ENCODE measurements around the gene ALDH4A1.

The ALDH4A1 gene

GRCh38 chr1:18869847-18870594, 32.3 kb downstream of the ALDH4A1 start:
- H3K4me2 ChIP-seq (ENCODE audit: low read length) = no peak overlapping the region
- no peak overlapping the region for H3K27ac ChIP-seq (ENCODE audit: low read length)
- no peak overlapping the region for H3K9ac ChIP-seq (ENCODE audit: low read length)

GRCh38 chr1:18868801-18869424, 33.4 kb downstream of the ALDH4A1 start:
- Histone ChIP-seq H3K36me3 (replicated peaks; ENCODE audit: low read depth, low read length) (no peaks in the 10 kb centered on the region), H3K9ac (ENCODE audit: low read length) (no peak overlapping the region), H3K4me3 (ENCODE audit: low read length) (no peak overlapping the region), H4K20me1 (ENCODE audit: insufficient read depth, low read length) (no peaks in the 10 kb centered on the region), H3K4me1 (ENCODE audit: low read length) (no peaks in the 10 kb centered on the region), H3K27me3 (ENCODE audit: low read depth, low read length) (no peaks in the 10 kb centered on the region), H3K9me3 (ENCODE audit: insufficient read depth, low read length) (no peaks in the 10 kb centered on the region), H3K79me2 (ENCODE audit: low read length) (no peaks in the 10 kb centered on the region), H2AFZ (ENCODE audit: low read depth, low read length) (no peak overlapping the region), H3K27ac (ENCODE audit: low read length) (no peak overlapping the region), H3K4me2 (ENCODE audit: low read length) (no peak overlapping the region)
- no peak for TF ChIP-seq EZH2phosphoT487 (IDR thresholded peaks at IDR 0.05; ENCODE audit: low read depth)
- TF ChIP-seq, protein P1, sequence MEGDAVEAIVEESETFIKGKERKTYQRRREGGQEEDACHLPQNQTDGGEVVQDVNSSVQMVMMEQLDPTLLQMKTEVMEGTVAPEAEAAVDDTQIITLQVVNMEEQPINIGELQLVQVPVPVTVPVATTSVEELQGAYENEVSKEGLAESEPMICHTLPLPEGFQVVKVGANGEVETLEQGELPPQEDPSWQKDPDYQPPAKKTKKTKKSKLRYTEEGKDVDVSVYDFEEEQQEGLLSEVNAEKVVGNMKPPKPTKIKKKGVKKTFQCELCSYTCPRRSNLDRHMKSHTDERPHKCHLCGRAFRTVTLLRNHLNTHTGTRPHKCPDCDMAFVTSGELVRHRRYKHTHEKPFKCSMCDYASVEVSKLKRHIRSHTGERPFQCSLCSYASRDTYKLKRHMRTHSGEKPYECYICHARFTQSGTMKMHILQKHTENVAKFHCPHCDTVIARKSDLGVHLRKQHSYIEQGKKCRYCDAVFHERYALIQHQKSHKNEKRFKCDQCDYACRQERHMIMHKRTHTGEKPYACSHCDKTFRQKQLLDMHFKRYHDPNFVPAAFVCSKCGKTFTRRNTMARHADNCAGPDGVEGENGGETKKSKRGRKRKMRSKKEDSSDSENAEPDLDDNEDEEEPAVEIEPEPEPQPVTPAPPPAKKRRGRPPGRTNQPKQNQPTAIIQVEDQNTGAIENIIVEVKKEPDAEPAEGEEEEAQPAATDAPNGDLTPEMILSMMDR (IDR thresholded peaks at IDR 0.05; ENCODE audit: low read depth, low read length) = no peak

More at GRCh38 chr1:18869847-18870594, 32.3 kb downstream of the ALDH4A1 start:
- Histone ChIP-seq H2AFZ (ENCODE audit: low read depth, low read length) (no peak overlapping the region), H4K20me1 (ENCODE audit: insufficient read depth, low read length) (no peaks in the 10 kb centered on the region), H3K4me1 (ENCODE audit: low read length) (no peaks in the 10 kb centered on the region), H3K27me3 (ENCODE audit: low read depth, low read length) (no peaks in the 10 kb centered on the region), H3K9me3 (ENCODE audit: insufficient read depth, low read length) (no peaks in the 10 kb centered on the region), H3K79me2 (ENCODE audit: low read length) (no peaks in the 10 kb centered on the region), H3K4me3 (ENCODE audit: low read length) (no peak overlapping the region), H3K36me3 (replicated peaks; ENCODE audit: low read depth, low read length) (no peaks in the 10 kb centered on the region)
- TF ChIP-seq EZH2phosphoT487 (IDR thresholded peaks at IDR 0.05; ENCODE audit: low read depth) = no peak
- TF ChIP-seq, protein P1 (IDR thresholded peaks at IDR 0.05; ENCODE audit: low read depth, low read length) = no peak

DNA sequence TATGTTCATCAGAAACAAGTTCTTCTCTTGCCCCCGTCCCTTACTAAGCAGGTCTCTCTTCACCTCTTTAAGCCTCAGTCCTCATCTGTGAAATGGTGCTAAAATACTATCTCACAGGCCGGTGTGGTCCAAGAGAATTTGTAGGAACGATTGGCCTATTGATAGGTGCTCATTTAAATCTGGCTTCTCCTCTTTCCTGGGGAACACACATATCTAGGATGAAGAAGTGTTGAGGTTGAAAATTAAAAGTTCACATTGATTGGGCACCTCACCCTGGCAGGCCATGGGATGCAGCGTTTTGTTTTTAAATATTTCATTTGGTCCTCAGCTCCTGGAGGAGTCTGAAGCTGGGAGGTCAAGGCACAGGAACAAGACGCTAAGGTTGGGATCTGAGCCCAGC, 34.0 kb downstream of the ALDH4A1 start:
- Histone ChIP-seq H3K27ac (ENCODE audit: low read length) (no peak overlapping the region), H3K4me3 (ENCODE audit: low read length) (no peak overlapping the region), H3K4me1 (ENCODE audit: low read length) (no peaks in the 10 kb centered on the region), H3K9ac (ENCODE audit: low read length) (no peak overlapping the region), H3K36me3 (replicated peaks; ENCODE audit: low read depth, low read length) (no peaks in the 10 kb centered on the region), H3K79me2 (ENCODE audit: low read length) (no peaks in the 10 kb centered on the region), H3K4me2 (ENCODE audit: low read length) (no peak overlapping the region), H3K27me3 (ENCODE audit: low read depth, low read length) (no peaks in the 10 kb centered on the region), H4K20me1 (ENCODE audit: insufficient read depth, low read length) (no peaks in the 10 kb centered on the region), H3K9me3 (ENCODE audit: insufficient read depth, low read length) (no peaks in the 10 kb centered on the region), H2AFZ (ENCODE audit: low read depth, low read length) (no peak overlapping the region)
- no peak for TF ChIP-seq EZH2phosphoT487 (IDR thresholded peaks at IDR 0.05; ENCODE audit: low read depth)
- TF ChIP-seq, protein P1 (IDR thresholded peaks at IDR 0.05; ENCODE audit: low read depth, low read length) = no peak

DNA sequence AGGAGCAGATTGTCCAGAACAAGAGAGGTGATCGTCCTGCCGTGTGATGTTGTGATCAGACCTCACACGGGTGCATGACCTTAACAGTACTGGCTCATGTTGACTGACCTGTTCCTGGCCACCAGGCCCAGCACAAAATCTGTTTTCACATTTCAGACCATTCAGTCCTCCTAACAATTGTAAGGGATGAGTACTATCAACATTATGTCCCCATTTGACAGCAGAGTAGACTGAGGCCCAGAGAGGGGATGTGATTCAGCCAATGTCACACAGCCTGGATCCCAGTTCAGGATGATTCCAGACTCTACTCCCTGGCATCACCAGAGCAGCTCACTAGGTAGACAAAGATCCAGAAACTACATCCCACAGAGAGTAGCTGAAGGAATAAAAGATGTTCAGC, 35.5 kb downstream of the ALDH4A1 start:
- no peaks in the 10 kb centered on the region for H3K79me2 ChIP-seq (ENCODE audit: low read length)
- H3K4me3 ChIP-seq (ENCODE audit: low read length) = no peak overlapping the region
- H3K9me3 ChIP-seq (ENCODE audit: insufficient read depth, low read length) = no peaks in the 10 kb centered on the region
- no peaks in the 10 kb centered on the region for H3K36me3 ChIP-seq (replicated peaks; ENCODE audit: low read depth, low read length)
- H4K20me1 ChIP-seq (ENCODE audit: insufficient read depth, low read length) = no peaks in the 10 kb centered on the region
- no peak overlapping the region for H3K9ac ChIP-seq (ENCODE audit: low read length)
- H3K27ac ChIP-seq (ENCODE audit: low read length) = no peak overlapping the region
- TF ChIP-seq EZH2phosphoT487 (IDR thresholded peaks at IDR 0.05; ENCODE audit: low read depth) = no peak
- TF ChIP-seq, protein P1 (IDR thresholded peaks at IDR 0.05; ENCODE audit: low read depth, low read length) = no peak
- H3K27me3 ChIP-seq (ENCODE audit: low read depth, low read length) = no peaks in the 10 kb centered on the region
- H3K4me1 ChIP-seq (ENCODE audit: low read length) = no peaks in the 10 kb centered on the region
- no peak overlapping the region for H2AFZ ChIP-seq (ENCODE audit: low read depth, low read length)
- no peak overlapping the region for H3K4me2 ChIP-seq (ENCODE audit: low read length)
